ENCODE data around the gene CREB3L4. TPM values are rescaled to one million over a fixed set of nuclear protein-coding genes. Genes with fewer than 3 reads are reported as not detected.

CREB3L4 gene
- total RNA-seq, 6 experiments from 2014 or later: 3.6 to 4.6 (median 4.1) TPM

DNA sequence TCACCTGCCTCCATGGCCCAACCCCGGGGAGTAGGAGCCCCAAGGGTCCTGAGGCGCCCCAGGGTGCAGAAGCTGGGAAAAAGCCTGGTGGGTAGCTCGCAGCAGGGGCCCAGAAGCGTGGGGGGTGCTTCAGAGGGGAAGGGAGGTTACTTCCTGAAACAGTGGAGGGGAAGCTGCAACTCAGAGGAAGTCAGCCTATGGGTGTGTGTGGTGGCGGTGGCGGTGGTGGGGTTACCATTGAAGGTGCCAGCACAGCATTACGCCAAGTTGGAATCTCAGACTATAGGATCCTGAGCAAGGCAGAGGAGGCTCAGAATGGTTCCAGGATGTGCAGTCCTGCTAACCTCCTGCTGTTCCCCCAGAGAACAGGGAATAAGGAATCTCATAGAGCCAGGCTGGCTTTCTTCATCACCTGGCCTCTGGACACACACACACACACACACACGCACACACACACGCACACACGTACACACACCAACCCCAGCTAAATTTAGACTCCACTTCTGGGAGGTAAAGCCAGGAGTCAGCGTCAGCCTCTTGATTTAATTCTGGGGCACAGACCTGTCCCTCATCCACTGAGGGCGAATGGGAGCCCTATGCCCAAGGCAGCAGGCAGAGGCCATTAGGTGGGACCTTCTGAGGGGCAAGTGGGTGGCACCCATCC is 22.4 kb upstream of the CREB3L4 start:
- peaks cover 21% of the 10 kb centered on the region for H3K4me1 Mint-ChIP-seq (ENCODE audit: low read depth)
- TF ChIP-seq, protein P1, sequence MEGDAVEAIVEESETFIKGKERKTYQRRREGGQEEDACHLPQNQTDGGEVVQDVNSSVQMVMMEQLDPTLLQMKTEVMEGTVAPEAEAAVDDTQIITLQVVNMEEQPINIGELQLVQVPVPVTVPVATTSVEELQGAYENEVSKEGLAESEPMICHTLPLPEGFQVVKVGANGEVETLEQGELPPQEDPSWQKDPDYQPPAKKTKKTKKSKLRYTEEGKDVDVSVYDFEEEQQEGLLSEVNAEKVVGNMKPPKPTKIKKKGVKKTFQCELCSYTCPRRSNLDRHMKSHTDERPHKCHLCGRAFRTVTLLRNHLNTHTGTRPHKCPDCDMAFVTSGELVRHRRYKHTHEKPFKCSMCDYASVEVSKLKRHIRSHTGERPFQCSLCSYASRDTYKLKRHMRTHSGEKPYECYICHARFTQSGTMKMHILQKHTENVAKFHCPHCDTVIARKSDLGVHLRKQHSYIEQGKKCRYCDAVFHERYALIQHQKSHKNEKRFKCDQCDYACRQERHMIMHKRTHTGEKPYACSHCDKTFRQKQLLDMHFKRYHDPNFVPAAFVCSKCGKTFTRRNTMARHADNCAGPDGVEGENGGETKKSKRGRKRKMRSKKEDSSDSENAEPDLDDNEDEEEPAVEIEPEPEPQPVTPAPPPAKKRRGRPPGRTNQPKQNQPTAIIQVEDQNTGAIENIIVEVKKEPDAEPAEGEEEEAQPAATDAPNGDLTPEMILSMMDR (IDR thresholded peaks at IDR 0.05): no peak
- H3K27me3 Mint-ChIP-seq (ENCODE audit: insufficient read depth): peaks cover 4% of the 10 kb centered on the region
- H3K27ac Mint-ChIP-seq: peak overlapping the region; percentile 81
- H3K9me3 Mint-ChIP-seq: no peaks in the 10 kb centered on the region
- DNase-seq: peak; percentile 58
- peak overlapping the region; percentile 90 for H3K4me3 Mint-ChIP-seq
- H3K36me3 Mint-ChIP-seq (ENCODE audit: low read depth): peaks cover 8% of the 10 kb centered on the region

GRCh38 chr1:153945795-153946621 is 21.7 kb upstream of the CREB3L4 start:
- Mint-ChIP-seq H3K36me3 (ENCODE audit: low read depth) (peaks cover 11% of the 10 kb centered on the region; the same call in 1 of the 2 replicates), H3K4me1 (ENCODE audit: low read depth) (peaks cover 21% of the 10 kb centered on the region), H3K9me3 (no peaks in the 10 kb centered on the region), H3K4me3 (peak overlapping the region; percentile 90), H3K27me3 (ENCODE audit: insufficient read depth) (peaks cover 2% of the 10 kb centered on the region), H3K27ac (peak overlapping the region; percentile 81)
- DNase-seq: peak; percentile 43
- TF ChIP-seq, protein P1 (IDR thresholded peaks at IDR 0.05): no peak

GRCh38 chr1:153946622-153947241 is 21.0 kb upstream of the CREB3L4 start, which contains the start of gene DENND4B:
Gene DENND4B, minus strand, starts transcription at chr1:153946718. Its CDS starts 2,344 bp downstream, at chr1:153944374.
- peak within 1 kb of the TSS; percentile 90 for H3K4me3 Mint-ChIP-seq
- H3K4me1 Mint-ChIP-seq (ENCODE audit: low read depth): peaks cover 21% of the 10 kb centered on the region
- H3K27me3 Mint-ChIP-seq (ENCODE audit: insufficient read depth): peaks cover 2% of the 10 kb centered on the region
- peak within 1 kb of the TSS; percentile 81 for H3K27ac Mint-ChIP-seq
- DNase-seq: peak; percentile 54
- TF ChIP-seq, protein P1 (IDR thresholded peaks at IDR 0.05): peak; percentile 97
- H3K9me3 Mint-ChIP-seq: no peaks in the 10 kb centered on the region
- peaks cover 12% of the 10 kb centered on the region; the same call in 1 of the 2 replicates for H3K36me3 Mint-ChIP-seq (ENCODE audit: low read depth)

GRCh38 chr1:153951183-153951582 is 16.5 kb upstream of the CREB3L4 start:
- peaks cover 12% of the 10 kb centered on the region; the same call in 1 of the 2 replicates for H3K36me3 Mint-ChIP-seq (ENCODE audit: low read depth)
- peaks cover 2% of the 10 kb centered on the region; the same call in 1 of the 2 replicates for H3K27me3 Mint-ChIP-seq (ENCODE audit: insufficient read depth)

GRCh38 chr1:153951801-153952200 is 15.9 kb upstream of the CREB3L4 start:
- Mint-ChIP-seq H3K9me3 (no peaks in the 10 kb centered on the region), H3K27me3 (ENCODE audit: insufficient read depth) (peaks cover 2% of the 10 kb centered on the region; the same call in 1 of the 2 replicates), H3K27ac (no peak overlapping the region; the same call in 1 of the 2 replicates), H3K36me3 (ENCODE audit: low read depth) (peaks cover 12% of the 10 kb centered on the region; the same call in 1 of the 2 replicates), H3K4me3 (no peak overlapping the region), H3K4me1 (ENCODE audit: low read depth) (peaks cover 23% of the 10 kb centered on the region)
- TF ChIP-seq, protein P1 (IDR thresholded peaks at IDR 0.05): no peak
- DNase-seq: no peak

More at GRCh38 chr1:153951183-153951582, 16.5 kb upstream of the CREB3L4 start:
- H3K27ac Mint-ChIP-seq: no peak overlapping the region
- H3K9me3 Mint-ChIP-seq: no peaks in the 10 kb centered on the region
- H3K4me1 Mint-ChIP-seq (ENCODE audit: low read depth): peaks cover 19% of the 10 kb centered on the region
- TF ChIP-seq, protein P1 (IDR thresholded peaks at IDR 0.05): no peak
- DNase-seq: no peak
- no peak overlapping the region for H3K4me3 Mint-ChIP-seq

All from HFFc6 (cell line).